ENCODE data around the gene KRTAP10-2.

KRTAP10-2 gene

GRCh38 chr21:44526096-44526997 is 25.0 kb downstream of the KRTAP10-2 start:
- DNase-seq (ENCODE audit: low spot score): no peak

GRCh38 chr21:44525391-44526095 is 25.8 kb downstream of the KRTAP10-2 start:
- DNase-seq (ENCODE audit: low spot score): no peak

GRCh38 chr21:44524414-44525371 is 26.6 kb downstream of the KRTAP10-2 start:
- DNase-seq (ENCODE audit: low spot score): no peak

GRCh38 chr21:44523567-44524413 is 27.5 kb downstream of the KRTAP10-2 start:
- no peak for DNase-seq (ENCODE audit: low spot score)

- no peak for DNase-seq (ENCODE audit: low spot score)
Observed at GRCh38 chr21:44522753-44523204, 28.5 kb downstream of the KRTAP10-2 start.

GRCh38 chr21:44521928-44522752 is 29.2 kb downstream of the KRTAP10-2 start:
- no peak for DNase-seq (ENCODE audit: low spot score)

- no peak for DNase-seq (ENCODE audit: low spot score)
Observed at GRCh38 chr21:44521301-44521927, 29.9 kb downstream of the KRTAP10-2 start.

GRCh38 chr21:44520326-44521300 is 30.7 kb downstream of the KRTAP10-2 start:
- no peak for DNase-seq (ENCODE audit: low spot score)

- DNase-seq (ENCODE audit: low spot score): no peak
Observed at GRCh38 chr21:44519346-44520325, 31.7 kb downstream of the KRTAP10-2 start.

- DNase-seq (ENCODE audit: low spot score): no peak
Observed at GRCh38 chr21:44518686-44519085, 32.6 kb downstream of the KRTAP10-2 start.

GRCh38 chr21:44517175-44517899 is 34.0 kb downstream of the KRTAP10-2 start:
- DNase-seq (ENCODE audit: low spot score): no peak

GRCh38 chr21:44516828-44517174 is 34.5 kb downstream of the KRTAP10-2 start:
- DNase-seq (ENCODE audit: low spot score): no peak

- no peak for DNase-seq (ENCODE audit: low spot score)
Observed at GRCh38 chr21:44516342-44516741, 35.0 kb downstream of the KRTAP10-2 start.

- no peak for DNase-seq (ENCODE audit: low spot score)
Observed at GRCh38 chr21:44515359-44516165, 35.7 kb downstream of the KRTAP10-2 start.

GRCh38 chr21:44514746-44515358 is 36.5 kb downstream of the KRTAP10-2 start:
- no peak for DNase-seq (ENCODE audit: low spot score)
